HG03520 (cell line): ENCODE results near the gene MSRB1.

Experiments used
- ATAC-seq: cut with Tn5 transposase; IDR thresholded peaks from one replicate; pipeline ENCODE4 v1.9.1; 2021; ENCODE audit warnings: mild to moderate bottlenecking, moderate library complexity; ENCODE audit not compliant: unreplicated experiment

MSRB1 gene

GRCh38 chr16:1942810-1943726 is at the start of gene MSRB1:
Gene MSRB1, minus strand, starts transcription at chr16:1943199. Its CDS starts 43 bp downstream, at chr16:1943156.
- ATAC-seq = peak; percentile 90

DNA sequence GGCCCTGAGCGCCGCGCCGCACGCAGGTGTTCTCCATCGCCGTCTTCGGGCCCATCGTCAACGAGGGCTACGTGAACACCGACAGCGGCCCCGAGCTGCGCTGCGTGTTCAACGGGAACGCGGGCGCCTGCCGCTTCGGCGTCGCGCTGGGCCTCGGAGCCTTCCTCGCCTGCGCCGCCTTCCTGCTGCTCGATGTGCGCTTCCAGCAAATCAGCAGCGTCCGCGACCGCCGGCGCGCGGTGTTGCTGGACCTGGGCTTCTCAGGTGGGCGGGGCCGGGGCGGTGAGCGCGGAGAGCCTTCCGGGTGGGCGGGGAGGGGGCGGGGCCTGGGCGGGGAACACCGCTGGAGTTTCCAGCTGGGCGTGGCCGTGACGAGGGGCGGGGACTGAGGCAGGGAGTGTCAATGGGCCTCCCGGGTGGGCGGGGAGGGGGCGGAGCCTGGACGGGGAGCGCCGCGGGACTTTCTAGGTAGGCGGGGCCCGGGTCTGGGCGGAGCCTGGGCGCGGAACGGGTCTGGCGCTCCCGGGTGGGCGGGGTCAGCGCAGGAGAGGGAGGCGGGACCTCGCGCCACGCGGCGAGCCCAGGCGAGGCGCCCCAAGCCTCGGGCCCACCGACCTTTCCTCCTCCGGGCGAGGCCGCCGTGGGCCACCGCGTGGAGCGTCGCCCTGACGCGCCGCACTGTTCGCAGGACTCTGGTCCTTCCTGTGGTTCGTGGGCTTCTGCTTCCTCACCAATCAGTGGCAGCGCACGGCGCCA is 49.1 kb upstream of the MSRB1 start:
- peak; percentile 52 for ATAC-seq

GRCh38 chr16:1991588-1991947 is 48.6 kb upstream of the MSRB1 start:
- ATAC-seq = no peak

DNA sequence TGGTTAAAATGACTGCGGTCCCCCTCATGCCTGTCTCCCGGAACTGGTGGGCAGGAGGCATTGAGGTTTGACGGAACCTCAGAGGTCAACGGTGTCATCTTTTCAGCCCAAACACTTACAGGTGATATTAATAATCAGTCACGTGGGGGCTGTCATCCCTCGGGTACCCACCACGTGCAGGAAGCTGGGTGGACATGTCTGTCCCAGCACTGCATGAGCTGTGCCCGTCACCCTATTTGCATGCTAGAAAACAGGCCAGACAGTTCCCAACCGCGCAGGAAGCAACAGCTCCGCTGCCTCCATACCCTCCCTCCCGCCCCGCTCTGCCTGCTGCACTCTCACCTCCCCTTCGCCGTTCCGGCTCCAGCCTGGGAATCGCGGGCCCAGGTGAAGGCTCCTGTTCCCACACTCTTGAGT is 48.1 kb upstream of the MSRB1 start:
- ATAC-seq = peak; percentile 36

GRCh38 chr16:1990351-1991134 is 47.5 kb upstream of the MSRB1 start:
- no peak for ATAC-seq

DNA sequence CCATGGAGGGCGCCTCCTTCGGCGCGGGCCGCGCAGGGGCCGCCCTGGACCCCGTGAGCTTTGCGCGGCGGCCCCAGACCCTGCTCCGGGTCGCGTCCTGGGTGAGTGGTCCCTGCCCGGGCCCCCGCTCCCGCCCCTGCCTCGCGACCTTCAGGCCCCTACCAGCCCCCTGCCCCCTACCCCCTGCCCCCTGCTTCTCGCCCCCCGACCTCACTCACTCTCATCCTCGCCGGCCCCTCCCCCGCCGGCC is 47.0 kb upstream of the MSRB1 start:
- ATAC-seq = no peak

DNA sequence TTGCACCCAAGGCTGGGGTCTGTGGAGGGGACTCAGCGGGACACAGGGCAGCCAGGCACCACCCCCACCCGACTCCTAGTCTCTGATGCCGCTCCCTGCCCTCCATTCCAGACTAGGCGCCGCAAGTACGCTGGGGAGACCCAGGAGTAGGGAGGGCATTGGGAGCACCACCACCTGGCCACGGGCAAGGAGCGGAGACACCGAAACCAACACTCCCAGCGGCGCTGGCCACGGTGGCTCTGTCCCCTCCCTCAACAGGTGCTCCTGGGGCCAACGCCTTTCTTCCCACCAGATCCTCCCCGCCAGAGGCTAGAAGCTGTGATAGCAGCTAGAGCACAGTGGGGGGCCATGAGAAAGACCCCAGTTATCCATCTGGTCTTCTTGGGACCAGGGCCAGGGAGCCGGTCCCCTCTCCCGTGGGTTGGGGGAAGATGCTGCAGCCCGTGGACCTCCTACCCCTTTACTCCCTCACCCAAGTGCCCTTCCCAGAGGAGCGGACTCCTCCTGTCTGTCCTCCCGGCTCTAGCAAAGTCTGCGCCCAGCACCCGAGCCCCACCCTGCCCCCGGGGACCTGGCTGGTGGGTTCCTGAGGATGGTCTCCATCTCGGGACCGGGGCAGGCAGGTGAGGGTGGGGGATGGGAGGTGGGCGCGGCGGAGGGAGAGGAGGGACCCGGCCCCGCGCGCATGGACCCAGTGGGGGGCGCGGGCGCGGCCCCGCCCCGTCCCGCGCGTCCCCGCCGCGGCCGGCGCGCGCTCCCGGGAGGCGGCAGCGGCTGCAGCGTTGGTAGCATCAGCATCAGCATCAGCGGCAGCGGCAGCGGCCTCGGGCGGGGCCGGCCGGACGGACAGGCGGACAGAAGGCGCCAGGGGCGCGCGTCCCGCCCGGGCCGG is 46.5 kb upstream of the MSRB1 start, which contains the start of gene SYNGR3:
Gene SYNGR3, plus strand, starts transcription at position 762 of the 892 bp plus-strand sequence. CDS start 133 bp downstream, outside the sequence.
- no peak for ATAC-seq

DNA sequence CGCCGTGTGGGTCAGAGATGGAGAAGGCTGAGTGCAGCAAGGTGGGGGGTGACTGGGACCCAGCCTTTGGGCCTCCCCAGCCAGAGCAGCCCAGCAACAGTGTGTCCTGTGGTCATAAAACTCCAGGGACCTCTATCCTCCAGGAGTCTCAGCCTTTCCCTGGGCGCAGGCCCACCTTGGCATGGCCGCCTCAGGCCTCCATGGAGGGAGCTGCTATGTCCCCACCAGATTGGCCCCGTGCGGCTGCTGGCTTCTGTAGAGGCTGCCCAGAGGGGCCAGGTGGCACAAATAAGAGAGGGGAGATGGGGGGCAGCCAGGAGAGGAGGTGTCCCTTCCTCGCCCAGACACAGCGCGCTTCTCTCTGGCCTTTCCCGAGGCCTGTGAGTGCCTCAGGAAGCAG is 44.2 kb upstream of the MSRB1 start:
- no peak for ATAC-seq

DNA sequence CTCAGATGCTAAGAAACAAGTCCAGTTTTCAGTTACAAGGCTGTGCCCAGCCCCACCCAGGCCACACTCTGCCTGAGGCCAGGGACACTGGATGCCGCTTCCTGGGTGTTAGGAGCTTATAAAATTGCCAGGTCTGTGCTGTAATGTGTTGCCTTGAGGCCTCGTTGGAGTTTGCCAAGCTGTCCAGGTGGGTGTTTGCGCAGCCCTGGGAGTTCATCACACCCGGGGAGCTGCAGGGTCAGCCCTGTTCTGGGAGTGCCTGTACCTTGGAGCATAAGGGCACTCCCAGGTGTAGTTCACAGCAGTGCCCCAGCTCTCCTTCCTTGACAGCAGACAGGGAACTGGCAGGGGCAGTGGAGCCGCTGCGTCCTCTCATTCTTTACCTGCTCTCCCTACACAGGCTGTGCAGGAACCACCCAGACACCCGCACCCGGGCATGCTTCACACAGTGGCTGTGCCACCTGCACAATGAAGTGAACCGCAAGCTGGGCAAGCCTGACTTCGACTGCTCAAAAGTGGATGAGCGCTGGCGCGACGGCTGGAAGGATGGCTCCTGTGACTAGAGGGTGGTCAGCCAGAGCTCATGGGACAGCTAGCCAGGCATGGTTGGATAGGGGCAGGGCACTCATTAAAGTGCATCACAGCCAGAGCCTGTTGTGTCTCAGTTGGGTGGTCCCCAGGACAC is 42.6 kb upstream of the MSRB1 start:
- ATAC-seq = no peak

DNA sequence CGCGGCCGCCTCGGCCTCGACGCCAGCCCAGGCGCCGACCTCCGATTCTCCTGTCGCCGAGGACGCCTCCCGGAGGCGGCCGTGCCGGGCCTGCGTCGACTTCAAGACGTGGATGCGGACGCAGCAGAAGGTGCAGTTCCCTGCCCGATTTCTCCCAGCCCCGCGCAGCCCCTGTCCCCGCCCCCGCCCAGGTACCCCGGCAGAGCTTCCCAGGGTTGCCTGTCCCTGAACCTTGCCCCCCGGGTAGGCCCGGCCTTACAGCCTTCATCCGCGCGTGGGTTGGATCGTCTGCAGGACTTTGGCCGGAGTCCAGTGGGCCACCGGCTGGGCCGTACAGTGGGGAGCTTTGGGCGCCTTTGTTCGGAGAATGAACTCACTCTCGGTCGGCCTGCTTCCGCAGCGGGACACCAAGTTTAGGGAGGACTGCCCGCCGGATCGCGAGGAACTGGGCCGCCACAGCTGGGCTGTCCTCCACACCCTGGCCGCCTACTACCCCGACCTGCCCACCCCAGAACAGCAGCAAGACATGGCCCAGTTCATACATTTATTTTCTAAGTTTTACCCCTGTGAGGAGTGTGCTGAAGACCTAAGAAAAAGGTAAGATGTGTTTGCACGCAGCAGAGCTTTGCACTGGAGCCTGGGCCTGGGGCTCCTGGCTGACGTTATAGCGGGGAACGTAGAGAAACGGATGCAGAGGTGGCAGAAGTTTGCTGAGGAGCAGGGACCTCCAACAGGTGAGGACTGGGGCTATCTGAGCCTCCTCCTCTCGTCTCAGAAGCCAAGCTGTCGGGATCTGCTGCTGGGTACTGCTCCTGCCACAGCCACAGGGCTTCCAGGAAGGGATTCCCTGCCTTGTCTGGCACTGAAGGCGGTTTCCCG is 41.6 kb upstream of the MSRB1 start:
- ATAC-seq = no peak

GRCh38 chr16:1983544-1984346 is 40.7 kb upstream of the MSRB1 start, which contains the start of gene GFER:
Gene GFER, plus strand, starts transcription at chr16:1984193. Its CDS starts 26 bp downstream, at chr16:1984219.
- peak; percentile 62 for ATAC-seq

GRCh38 chr16:1982991-1983543 is 40.1 kb upstream of the MSRB1 start:
- no peak for ATAC-seq

- no peak for ATAC-seq
These were observed 39.0 kb upstream of the MSRB1 start for GRCh38 chr16:1982013-1982433.

- ATAC-seq = no peak
These were observed 38.4 kb upstream of the MSRB1 start, which contains the start of gene NOXO1 for GRCh38 chr16:1981398-1981836. Gene NOXO1, minus strand, starts transcription at chr16:1981469. Its CDS starts 290 bp downstream, at chr16:1981179.

- no peak for ATAC-seq
These were observed 37.7 kb upstream of the MSRB1 start for GRCh38 chr16:1980770-1981087.

- no peak for ATAC-seq
These were observed 37.2 kb upstream of the MSRB1 start for GRCh38 chr16:1980030-1980769.
